T47D (cell line): Measurements from ENCODE around the gene TSPAN18.

Experiments
- DNase-seq, 2 experiments: peaks; one replicate each; pipeline versions ENCODE4 v3.0.0 to v3.0.0-alpha.2; 2011 to 2012; ENCODE audit warnings: low read depth in 1 of 2, low spot score in 1 of 2
- JUND ChIP-seq: IDR thresholded peaks from 2 replicates; pipeline ENCODE4 v1.6.1; 2012; ENCODE audit warnings: low read depth
- in situ Hi-C: cut with HindIII; loops from 2 replicates; pipeline ENCODE4 v1.10.0; 2016; ENCODE audit warnings: low sequenced_read_pairs, low pct_unique_long_range_greater_than_20kb

Gene TSPAN18

DNA sequence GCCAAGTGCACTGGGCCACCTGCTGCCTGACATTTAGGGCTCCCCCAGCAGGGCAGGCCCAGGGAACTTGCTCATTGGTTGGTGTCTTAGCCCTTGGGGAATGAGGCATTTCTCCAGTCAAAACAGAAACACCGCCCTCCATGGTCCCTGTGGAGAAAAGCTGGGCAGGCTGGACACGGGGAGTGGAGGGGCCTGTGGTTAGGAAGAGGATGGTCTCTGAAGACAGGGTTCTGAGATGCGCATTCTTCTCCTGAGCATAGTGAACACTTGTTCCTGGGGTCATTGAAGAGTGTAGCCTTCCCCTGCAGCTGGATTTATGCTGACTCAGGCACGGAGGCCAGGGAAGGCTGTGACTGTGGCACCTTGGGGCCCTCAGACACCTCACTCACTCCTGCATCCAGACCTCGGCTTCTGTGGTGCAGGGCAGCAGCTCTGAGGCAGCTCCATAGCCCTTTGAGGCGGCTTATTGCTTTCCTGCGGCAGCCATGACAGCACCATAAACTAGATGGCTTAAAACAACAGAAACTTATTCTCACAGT is 8.2 kb downstream of the TSPAN18 start:
- TF ChIP-seq JUND = no peak
- in situ Hi-C loops = no loop called here
- no peak for DNase-seq

DNA sequence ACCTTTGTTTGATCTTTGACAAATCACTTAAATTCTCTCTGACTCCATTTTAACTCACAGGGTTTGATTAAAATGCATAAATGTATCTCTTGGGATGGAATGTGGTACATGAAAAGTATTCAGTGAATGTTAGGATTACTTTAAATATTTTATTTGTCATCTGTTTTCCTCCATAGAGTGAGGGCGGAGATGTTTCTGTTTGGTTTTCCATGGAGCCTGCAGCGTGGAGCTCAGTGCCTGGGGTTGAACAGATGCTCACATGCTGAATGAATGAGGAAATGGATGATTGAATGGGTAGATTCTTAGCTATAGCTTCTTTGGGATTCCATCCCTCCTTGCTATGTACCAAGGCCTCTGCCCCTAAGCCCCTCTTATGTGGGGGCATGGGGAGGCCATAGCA is 10.0 kb downstream of the TSPAN18 start:
- TF ChIP-seq JUND = no peak
- DNase-seq = no peak
- in situ Hi-C loops = no loop called here

DNA sequence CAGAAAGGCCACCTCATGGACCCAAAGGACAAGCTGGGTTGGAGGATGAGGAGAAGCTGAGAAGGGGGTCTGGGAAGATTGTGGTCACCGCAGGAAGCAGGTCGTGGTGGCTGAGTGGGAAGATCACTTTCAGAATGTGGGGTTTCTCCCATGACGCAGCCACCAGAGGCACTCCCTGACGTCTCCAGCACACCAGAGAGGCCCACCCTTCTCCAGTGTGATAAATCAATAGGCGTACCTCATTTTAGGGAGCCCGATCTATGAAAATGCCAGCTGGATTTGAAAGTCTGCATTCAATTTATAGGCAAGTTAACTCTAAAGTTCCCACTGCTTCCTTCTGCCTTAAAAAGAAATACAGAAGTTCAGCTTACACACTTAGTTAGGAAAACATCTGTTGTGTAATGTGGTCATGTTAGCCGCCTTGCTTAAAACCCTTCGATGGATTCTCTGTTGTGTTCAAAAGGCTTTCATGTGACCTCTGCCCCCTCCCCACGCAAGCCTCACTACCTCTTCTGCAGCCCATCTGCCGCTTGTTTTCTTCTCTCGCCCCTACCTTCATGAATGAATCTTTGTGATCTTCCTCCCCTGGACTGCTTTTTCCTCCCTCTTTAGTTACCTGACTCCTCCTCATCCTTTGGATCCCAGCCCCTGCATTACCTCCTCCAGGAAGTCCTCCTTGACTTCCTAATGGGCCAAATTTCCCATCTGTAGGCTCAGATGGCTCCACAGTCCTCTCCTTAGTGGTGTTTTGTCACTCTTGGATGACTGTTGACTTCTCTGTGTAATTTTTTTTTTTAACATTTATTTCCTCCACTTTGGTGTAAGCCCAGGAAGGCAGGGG is 10.7 kb downstream of the TSPAN18 start:
- in situ Hi-C loops = no loop called here
- no peak for TF ChIP-seq JUND
- DNase-seq = no peak

DNA sequence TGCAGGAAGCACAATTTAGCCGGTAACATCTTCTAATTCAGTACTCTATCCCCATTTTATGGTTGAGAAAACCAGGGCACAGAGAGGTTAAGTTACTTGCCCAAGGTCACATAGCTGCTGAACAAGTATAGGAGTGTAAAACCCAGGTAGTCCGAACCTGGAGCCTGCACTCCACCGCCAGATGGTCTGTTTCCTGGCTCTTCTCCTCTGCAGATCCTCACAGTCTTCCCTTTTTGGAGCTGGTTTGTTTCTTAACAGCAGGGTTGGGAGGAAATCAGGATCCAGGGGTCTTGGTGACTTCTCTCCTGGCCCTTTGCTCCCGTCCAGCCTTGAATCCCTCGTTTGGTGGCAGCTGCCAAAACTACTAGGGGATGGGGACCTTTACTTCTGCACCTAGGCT is 12.0 kb downstream of the TSPAN18 start:
- in situ Hi-C loops = no loop called here
- DNase-seq = no peak
- TF ChIP-seq JUND = no peak

DNA sequence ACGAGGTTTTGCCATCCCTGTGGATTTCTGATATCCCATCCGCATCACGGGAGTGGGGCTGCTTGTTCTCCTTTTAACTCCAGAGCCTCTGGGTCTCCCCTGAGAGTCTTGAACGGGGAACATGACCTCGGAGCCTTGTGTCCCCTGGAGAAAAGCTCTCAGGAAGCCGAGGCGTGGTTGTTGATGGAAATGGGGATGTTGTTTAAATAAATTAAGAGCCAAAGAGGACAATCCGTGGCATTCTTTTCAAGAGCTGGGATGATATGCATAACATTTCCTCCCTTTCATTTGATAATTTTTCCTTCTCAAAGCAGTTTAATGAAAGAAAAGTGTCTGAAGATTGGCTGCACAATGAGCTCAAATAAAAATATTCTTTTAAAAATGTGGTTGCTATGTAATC is 14.2 kb downstream of the TSPAN18 start:
- DNase-seq = no peak
- in situ Hi-C loops = no loop called here
- no peak for TF ChIP-seq JUND

DNA sequence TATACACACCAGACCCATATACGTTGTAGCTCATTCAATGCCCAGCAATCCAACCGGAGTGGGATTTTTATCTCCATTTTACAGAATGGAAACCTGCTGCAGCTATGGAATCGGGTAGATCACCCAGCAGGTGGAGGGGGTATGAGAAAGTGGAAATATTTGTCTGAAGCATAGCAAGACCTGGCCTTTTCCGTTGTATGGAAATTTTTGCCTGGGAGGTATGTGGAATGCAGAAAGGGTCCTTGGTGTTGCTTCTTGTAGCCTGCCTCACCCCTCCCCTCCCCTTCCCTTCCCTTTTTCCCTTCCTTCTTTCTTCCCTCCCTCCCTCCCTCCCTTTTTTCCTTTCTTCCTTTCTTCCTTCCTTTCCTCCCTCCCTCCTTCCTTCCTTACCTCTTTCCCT is 15.2 kb downstream of the TSPAN18 start:
- in situ Hi-C loops = no loop called here
- no peak for DNase-seq
- no peak for TF ChIP-seq JUND

DNA sequence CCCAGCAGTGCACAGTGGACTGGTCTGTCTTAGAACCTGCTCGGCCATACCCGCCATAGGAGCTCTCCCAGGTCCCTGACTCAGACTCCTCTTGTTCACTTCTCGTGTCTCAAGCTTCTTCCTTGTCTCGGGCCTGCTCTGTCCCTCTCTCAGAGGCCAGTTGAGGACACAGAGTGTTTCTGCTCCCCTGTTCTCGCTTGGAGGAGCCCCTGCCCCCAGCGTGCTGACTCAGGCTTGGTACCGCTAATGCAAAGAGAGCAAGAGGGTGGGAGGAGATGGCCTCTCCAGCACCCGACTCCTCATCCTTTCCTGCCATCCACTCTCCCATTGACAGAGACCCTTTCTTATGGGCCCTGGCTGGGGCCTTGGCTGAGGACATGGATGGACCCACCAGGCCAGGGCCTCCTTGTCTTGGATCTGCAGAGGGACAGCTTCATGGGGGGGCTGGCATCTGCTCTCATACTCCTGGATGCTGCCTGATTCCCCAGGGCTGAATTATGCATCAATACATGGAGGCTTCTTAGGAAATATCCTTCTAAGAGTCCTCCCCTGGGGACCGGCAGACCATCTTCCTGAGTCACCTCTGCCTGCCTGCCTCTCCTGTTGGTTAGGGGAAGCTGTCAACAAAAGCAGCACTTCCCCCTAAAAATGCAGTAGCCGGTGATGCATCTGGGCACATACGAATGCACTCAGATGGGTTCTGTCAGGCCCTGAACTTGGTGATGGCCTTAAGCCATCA is 15.9 kb downstream of the TSPAN18 start:
- in situ Hi-C loops = no loop called here
- no peak for DNase-seq
- TF ChIP-seq JUND = no peak

DNA sequence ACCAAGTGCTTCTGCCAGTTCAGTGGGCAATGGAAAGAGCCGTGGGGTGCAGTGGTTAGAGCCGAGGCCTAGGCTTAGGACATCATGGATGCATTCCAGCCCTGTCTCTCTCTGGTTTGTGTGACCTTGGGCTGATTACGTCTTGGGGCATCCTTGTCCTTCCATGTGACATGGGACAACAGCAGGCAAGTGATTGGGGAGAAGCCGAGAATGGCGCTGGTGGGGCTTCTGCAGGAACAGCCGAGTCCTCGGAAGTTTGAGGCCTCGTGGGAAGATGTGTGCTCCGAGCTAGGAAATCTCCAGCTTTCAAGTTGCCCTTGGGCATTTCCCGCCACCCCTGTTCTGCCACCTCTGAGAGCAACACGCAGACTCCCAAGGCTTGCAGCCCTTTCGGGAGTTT is 16.6 kb downstream of the TSPAN18 start:
- TF ChIP-seq JUND = no peak
- in situ Hi-C loops = no loop called here
- no peak for DNase-seq

DNA sequence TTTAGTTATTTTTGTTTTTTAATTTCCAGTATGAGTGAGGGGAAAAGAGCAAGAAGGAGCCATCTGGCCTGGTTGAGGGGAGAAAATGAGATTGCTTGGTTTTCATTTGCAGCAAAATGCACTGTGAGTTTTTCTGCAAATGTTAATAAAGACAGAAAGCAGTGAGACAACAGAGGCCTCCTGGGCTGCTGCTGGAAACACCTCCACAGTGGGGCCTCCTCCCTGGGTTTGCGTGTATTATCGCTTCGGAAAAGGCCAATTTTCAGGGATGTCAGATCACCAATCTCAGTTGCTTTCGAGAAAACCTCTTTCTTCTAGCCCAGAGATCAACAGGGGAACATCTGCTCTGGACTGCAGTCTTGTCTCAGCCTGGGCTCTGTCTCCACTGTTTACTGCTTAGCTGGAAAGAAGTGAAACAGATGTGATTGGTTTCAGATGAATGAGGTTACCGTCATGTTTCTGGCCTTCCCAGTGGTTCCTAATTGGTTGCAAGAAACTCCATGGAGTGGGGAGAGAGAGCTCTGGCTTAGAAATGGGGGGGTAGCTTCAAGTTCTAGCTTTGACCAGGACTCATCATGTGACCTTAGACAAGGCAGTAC is 17.3 kb downstream of the TSPAN18 start:
- in situ Hi-C loops = no loop called here
- TF ChIP-seq JUND = no peak
- no peak for DNase-seq

DNA sequence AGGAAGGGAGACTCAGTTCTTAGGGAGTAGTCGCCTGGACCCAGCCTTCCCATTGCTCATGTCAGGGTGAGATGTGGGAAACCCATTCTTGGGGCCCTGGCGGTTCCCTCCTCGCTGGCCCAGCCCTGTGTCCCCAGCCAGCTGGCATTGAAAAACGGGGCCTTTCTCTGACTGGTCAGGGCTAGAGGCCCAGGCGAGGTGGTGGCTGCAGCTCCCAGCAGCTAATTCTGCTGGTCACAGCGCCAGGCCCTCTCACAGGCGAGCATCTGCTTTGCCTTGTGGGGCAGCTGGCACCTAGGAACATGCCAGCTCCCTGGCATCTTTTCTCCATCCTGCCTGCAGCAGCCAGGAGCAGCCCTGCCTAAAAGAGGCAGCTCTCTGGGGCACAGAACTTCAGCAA is 20.1 kb downstream of the TSPAN18 start:
- in situ Hi-C loops = no loop called here
- TF ChIP-seq JUND = no peak
- DNase-seq = no peak

DNA sequence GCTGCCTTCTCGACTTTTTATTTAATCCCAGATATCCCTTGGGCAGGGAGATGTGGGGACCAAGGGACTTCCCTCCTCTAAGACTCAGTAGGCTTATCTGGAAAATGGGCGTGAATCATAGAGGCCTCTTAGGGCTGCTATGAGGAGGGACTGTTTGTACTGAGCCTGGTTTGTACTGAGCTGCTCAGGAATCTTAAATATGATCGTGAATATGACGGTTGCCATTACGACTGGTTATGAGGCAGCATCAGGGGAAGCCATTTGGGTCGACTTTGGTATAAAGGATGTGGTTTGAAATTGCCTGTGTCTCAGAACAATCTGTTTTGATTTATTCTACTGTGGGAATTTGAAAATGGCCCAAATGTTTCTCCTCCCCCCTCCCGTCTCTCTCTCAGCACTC is 20.6 kb downstream of the TSPAN18 start:
- in situ Hi-C loops = no loop called here
- DNase-seq = no peak
- TF ChIP-seq JUND = no peak

DNA sequence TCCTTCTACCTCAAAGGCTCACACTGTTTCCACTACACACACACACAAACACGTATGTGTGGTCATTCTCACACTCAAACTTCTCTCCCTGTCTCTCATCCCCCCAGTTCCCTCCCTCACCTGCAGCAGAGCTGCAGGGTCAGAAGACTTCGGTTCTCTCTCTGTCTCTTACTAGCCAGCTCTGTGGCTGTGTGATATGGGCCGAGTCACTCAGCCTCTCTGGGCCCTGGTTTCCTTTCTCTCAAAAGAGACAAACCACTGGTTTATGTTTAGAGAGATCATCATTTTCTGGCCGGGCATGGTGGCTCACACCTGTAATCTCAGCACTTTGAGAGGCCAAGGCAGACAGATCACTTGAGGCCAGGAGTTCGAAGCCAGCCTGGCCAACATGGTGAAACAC is 21.1 kb downstream of the TSPAN18 start:
- in situ Hi-C loops = no loop called here
- no peak for TF ChIP-seq JUND

DNA sequence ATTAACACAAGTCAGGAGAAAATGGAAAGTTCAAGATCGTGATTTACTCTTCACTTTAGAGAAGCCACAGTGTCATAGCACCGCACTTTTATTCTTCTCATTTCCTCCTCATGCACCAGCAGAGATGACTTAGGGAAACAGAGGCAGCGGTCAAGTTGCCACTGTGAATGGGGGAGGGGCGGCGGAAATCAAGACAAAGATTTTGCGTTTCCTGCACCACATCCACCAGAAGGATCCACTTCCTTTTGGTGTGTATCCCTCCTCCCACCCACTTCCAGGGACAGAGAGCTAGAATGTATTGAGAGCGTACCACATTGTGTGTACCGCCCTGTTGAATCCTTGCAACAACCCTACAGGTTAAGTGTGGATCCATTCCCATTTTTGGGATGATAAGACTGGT is 21.8 kb downstream of the TSPAN18 start:
- DNase-seq = no peak
- in situ Hi-C loops = no loop called here
- TF ChIP-seq JUND = no peak

More for the DNA sequence above, 21.1 kb downstream of the TSPAN18 start:
- no peak for DNase-seq
